IMR-90 (cell line): ENCODE data around the gene NFRKB. TPM values are rescaled to one million over a fixed set of nuclear protein-coding genes. Genes with fewer than 3 reads are reported as not detected.

Experiments
- ATAC-seq: fragments of 200-7000 bp; cut with Tn5 transposase; 2 replicates; pipeline ENCODE4 v1.9.1; 2020; ENCODE audit warnings: low read depth, mild to moderate bottlenecking, moderate library complexity
- BruUV-seq: library from RNA; stranded (reverse); fragments of 400-500 nt; replicated peaks from 2 replicates; lab custom pipeline; 2021; lab: Mats Ljungman, UMichigan
- CTCF ChIA-PET: fragments of 300-600 bp; formaldehyde crosslinking; extraction: SDS; loops from one replicate; lab custom pipeline; 2021; ENCODE audit warnings: antibody characterized with exemption; lab: Yijun Ruan, JAX
- POLR2A ChIA-PET: fragments of 300-600 bp; sonication (Branson Sonifier 250); formaldehyde crosslinking; loops from one replicate; lab custom pipeline; 2022; ENCODE audit warnings: antibody characterized with exemption; ENCODE audit not compliant: unreplicated experiment; lab: Charles Lee
- DNase-seq: peaks from one replicate; pipeline ENCODE4 v3.0.0; 2013
- H2AFZ ChIP-seq: replicated peaks from 2 replicates; pipeline ENCODE3; 2013; ENCODE audit warnings: low read length, mild to moderate bottlenecking; ENCODE audit not compliant: poor library complexity
- H2AK5ac ChIP-seq: 2 replicates; pipeline ENCODE4 v1.6.1; 2013; ENCODE audit warnings: low read depth, low read length, inconsistent platforms
- H2AK9ac ChIP-seq: replicated peaks from 2 replicates; pipeline ENCODE3; 2013; ENCODE audit warnings: mild to moderate bottlenecking, low read depth, low read length, moderate library complexity; ENCODE audit not compliant: poor library complexity
- H2BK120ac ChIP-seq: 2 replicates; pipeline ENCODE4 v1.6.1; 2013; ENCODE audit warnings: low read depth, low read length, inconsistent platforms
- H2BK15ac ChIP-seq: 3 replicates; pipeline ENCODE4 v1.6.1; 2013; ENCODE audit warnings: low read depth, low read length, inconsistent platforms
- H2BK20ac ChIP-seq: 2 replicates; pipeline ENCODE4 v1.6.1; 2013; ENCODE audit warnings: low read depth, mild to moderate bottlenecking, inconsistent platforms, low read length, moderate library complexity
- H2BK5ac ChIP-seq: 2 replicates; pipeline ENCODE4 v1.6.1; 2013; ENCODE audit warnings: mild to moderate bottlenecking, low read depth, low read length, inconsistent platforms; ENCODE audit not compliant: poor library complexity, severe bottlenecking
- H3K14ac ChIP-seq: replicated peaks from 2 replicates; pipeline ENCODE4 v1.6.1; 2013; ENCODE audit warnings: low read depth, low read length, inconsistent platforms
- H3K18ac ChIP-seq: 2 replicates; pipeline ENCODE4 v1.6.1; 2013; ENCODE audit warnings: low read depth, low read length, control low read depth
- H3K23ac ChIP-seq: 2 replicates; pipeline ENCODE4 v1.6.1; 2013; ENCODE audit warnings: low read depth, low read length, inconsistent platforms
- H3K27ac ChIP-seq: 2 replicates; pipeline ENCODE4 v1.5.1; 2013; ENCODE audit warnings: mild to moderate bottlenecking, control low read depth, low read length; ENCODE audit not compliant: insufficient read depth
- H3K27me3 ChIP-seq: 2 replicates; pipeline ENCODE4 v1.6.1; 2013; ENCODE audit warnings: low read length; ENCODE audit not compliant: control insufficient read depth, insufficient read depth
- H3K36me3 ChIP-seq: 2 replicates; pipeline ENCODE4 v1.6.1; 2013; ENCODE audit warnings: low read length, mixed read lengths; ENCODE audit not compliant: control insufficient read depth, insufficient read depth
- H3K4ac ChIP-seq: 2 replicates; pipeline ENCODE4 v1.6.1; 2013; ENCODE audit warnings: low read depth, low read length, inconsistent platforms
- H3K4me1 ChIP-seq: 2 replicates; pipeline ENCODE4 v1.6.1; 2013; ENCODE audit warnings: low read length, mixed read lengths; ENCODE audit not compliant: control insufficient read depth, insufficient read depth
- H3K4me2 ChIP-seq: 2 replicates; pipeline ENCODE4 v1.6.1; 2013; ENCODE audit warnings: low read depth, mild to moderate bottlenecking, control low read depth, low read length, moderate library complexity
- H3K4me3 ChIP-seq: 2 replicates; pipeline ENCODE4 v1.5.1; 2013; ENCODE audit warnings: low read depth, mild to moderate bottlenecking, control low read depth, low read length, moderate library complexity; ENCODE audit not compliant: insufficient read depth
- H3K56ac ChIP-seq: 2 replicates; pipeline ENCODE4 v1.6.1; 2013; ENCODE audit warnings: low read length, inconsistent platforms; ENCODE audit not compliant: insufficient read depth; ENCODE audit errors: extremely low read depth
- H3K79me1 ChIP-seq, 2 experiments: 2 replicates each; pipeline ENCODE4 v1.6.1; 2013; ENCODE audit warnings: low read length in 2 of 2, inconsistent platforms in 1 of 2, low read depth in 1 of 2
- H3K9ac ChIP-seq: 2 replicates; pipeline ENCODE4 v1.6.1; 2013; ENCODE audit warnings: low read depth, low read length, control low read depth
- H3K9me1 ChIP-seq: 2 replicates; pipeline ENCODE4 v1.6.1; 2013; ENCODE audit warnings: low read length, inconsistent platforms; ENCODE audit not compliant: insufficient read depth
- H3K9me3 ChIP-seq: 2 replicates; pipeline ENCODE4 v1.6.1; 2013; ENCODE audit warnings: low read length; ENCODE audit not compliant: control insufficient read depth, insufficient read depth
- H4K20me1 ChIP-seq: 2 replicates; pipeline ENCODE4 v1.6.1; 2013; ENCODE audit warnings: low read length, inconsistent platforms; ENCODE audit not compliant: insufficient read depth
- H4K5ac ChIP-seq: 2 replicates; pipeline ENCODE4 v1.6.1; 2013; ENCODE audit warnings: mild to moderate bottlenecking, low read depth, low read length, control low read depth
- H4K8ac ChIP-seq, 2 experiments: 2 replicates each; pipeline ENCODE4 v1.6.1; 2013; ENCODE audit warnings: low read depth in 2 of 2, low read length in 2 of 2, control low read depth in 1 of 2, inconsistent platforms in 1 of 2
- H4K91ac ChIP-seq: 2 replicates; pipeline ENCODE4 v1.6.1; 2013; ENCODE audit warnings: low read depth, low read length, inconsistent platforms; ENCODE audit not compliant: insufficient read depth
- BHLHE40 ChIP-seq: fragments of 150-350 bp; IDR thresholded peaks from 2 replicates; pipeline ENCODE4 v1.6.1; 2016; ENCODE audit warnings: mild to moderate bottlenecking, low read depth, low read length
- CEBPB ChIP-seq: IDR thresholded peaks from 2 replicates; pipeline ENCODE4 v1.6.1; 2012; ENCODE audit warnings: low read depth, low read length, improper control_type of control experiment
- CHD1 ChIP-seq: IDR thresholded peaks from 2 replicates; pipeline ENCODE4 v1.6.1; 2012; ENCODE audit warnings: low read depth, low read length, improper control_type of control experiment
- CTCF ChIP-seq: conservative IDR thresholded peaks from 2 replicates; pipeline ENCODE4 v1.5.1; 2012; ENCODE audit warnings: mild to moderate bottlenecking, low read depth, low read length, improper control_type of control experiment
- ELK1 ChIP-seq: fragments of 150-350 bp; IDR thresholded peaks from 2 replicates; pipeline ENCODE4 v1.6.1; 2016; ENCODE audit warnings: low read depth, mild to moderate bottlenecking, low read length, moderate library complexity, borderline replicate concordance
- FOS ChIP-seq: fragments of 150-350 bp; IDR thresholded peaks from 2 replicates; pipeline ENCODE4 v1.6.1; 2016; ENCODE audit warnings: low read depth, low read length
- MAFK ChIP-seq: IDR thresholded peaks from 2 replicates; pipeline ENCODE4 v1.6.1; 2012; ENCODE audit warnings: low read depth, low read length, improper control_type of control experiment
- MAZ ChIP-seq: IDR thresholded peaks from 2 replicates; pipeline ENCODE4 v1.6.1; 2012; ENCODE audit warnings: low read depth, mild to moderate bottlenecking, low read length, improper control_type of control experiment, moderate library complexity, borderline replicate concordance
- MXI1 ChIP-seq: IDR thresholded peaks from 2 replicates; pipeline ENCODE4 v1.6.1; 2012; ENCODE audit warnings: low read depth, mild to moderate bottlenecking, low read length, moderate library complexity, borderline replicate concordance
- NFE2L2 ChIP-seq: fragments of 150-350 bp; IDR thresholded peaks from 2 replicates; pipeline ENCODE4 v1.6.1; 2016; ENCODE audit warnings: low read depth, mild to moderate bottlenecking, low read length
- POLR2A ChIP-seq: IDR thresholded peaks from 2 replicates; pipeline ENCODE4 v1.6.1; 2012; ENCODE audit warnings: mild to moderate bottlenecking, low read depth, low read length
- RAD21 ChIP-seq: IDR thresholded peaks from 2 replicates; pipeline ENCODE4 v1.6.1; 2012; ENCODE audit warnings: low read length, improper control_type of control experiment
- RCOR1 ChIP-seq: IDR thresholded peaks from 2 replicates; pipeline ENCODE4 v1.6.1; 2012; ENCODE audit warnings: mild to moderate bottlenecking, low read length, improper control_type of control experiment; ENCODE audit not compliant: insufficient replicate concordance
- RFX5 ChIP-seq: IDR thresholded peaks from 2 replicates; pipeline ENCODE4 v1.8.0; 2012; ENCODE audit warnings: low read depth, mild to moderate bottlenecking, low read length, moderate library complexity
- SMC3 ChIP-seq: fragments of 150-350 bp; IDR thresholded peaks from 2 replicates; pipeline ENCODE4 v1.6.1; 2016; ENCODE audit warnings: low read depth, mild to moderate bottlenecking, antibody characterized with exemption, low read length, moderate library complexity
- USF2 ChIP-seq: fragments of 150-350 bp; IDR thresholded peaks from 2 replicates; pipeline ENCODE4 v1.6.1; 2017; ENCODE audit warnings: mild to moderate bottlenecking, antibody characterized with exemption, low read length, low read depth
- WGBS, 2 experiments: methylation state at CpG; one replicate each; pipeline versions ENCODE4 v1.1.5 to v1.1.7; 2013; ENCODE audit warnings: missing lambda C conversion rate in 2 of 2; ENCODE audit not compliant: insufficient read length in 1 of 2; ENCODE audit errors: extremely low coverage in 2 of 2; 5-methylcytosine and 5-hydroxymethylcytosine counted together
- dilution Hi-C: fragments of 300-500 bp; cut with HindIII; formaldehyde crosslinking; loops from one replicate; pipeline ENCODE4 v1.14.3; 2018; ENCODE audit warnings: low sequenced_read_pairs; ENCODE audit not compliant: unreplicated experiment
- in situ Hi-C: fragments of 300-500 bp; cut with MboI; formaldehyde crosslinking; loops from 3 replicates; pipeline ENCODE4 v1.14.3; 2019; ENCODE audit warnings: low sequenced_read_pairs, inconsistent platforms, mixed read lengths
- intact Hi-C: fragments of 100-400 bp; cut with micrococcal nuclease; formaldehyde crosslinking; loops from 2 replicates; pipeline ENCODE4 v1.10.0; 2022
- polyA plus RNA-seq, 3 experiments: library from polyadenylated mRNA; depleted of rRNA; stranded (reverse); fragments of >200 nt; gene quantifications; 2 replicates each; pipeline ENCODE4 v1.2.3, GENCODE V29; 2012; ENCODE audit warnings: low replicate concordance in 1 of 3
- total RNA-seq: library from RNA; depleted of rRNA; stranded (reverse); fragments of >200 nt; gene quantifications from 2 replicates; pipeline ENCODE4 v1.2.3, GENCODE V29; 2012

Gene NFRKB
- total and polyA plus RNA-seq, 2 of the 4 experiments (the other 2 are of a cell fraction): 15.2 to 28.9 TPM

- ATAC-seq (no peak), DNase-seq (no peak)
- no peak overlapping the region for H2AK5ac ChIP-seq
- no peak overlapping the region for H3K4me2 ChIP-seq
- no peak overlapping the region for H2BK15ac ChIP-seq
- H3K27ac ChIP-seq: no peak overlapping the region
- in situ Hi-C loops (no loop called here), intact Hi-C loops (no loop called here), dilution Hi-C loops (loop anchor here (25.0 kb wide), 1 partner anchor 200 kb away; no protein-coding TSS in a partner anchor)
- 0 out of 2 replicates have a peak, but pooled peaks cover 3% of the 10 kb centered on the region for H3K9me1 ChIP-seq
- H3K9ac ChIP-seq: no peak overlapping the region
- no peak overlapping the region for H2AFZ ChIP-seq
- H3K56ac ChIP-seq: no peak overlapping the region
- no peak overlapping the region for H2BK120ac ChIP-seq
- no peaks in the 10 kb centered on the region for H4K20me1 ChIP-seq
- no peak overlapping the region for H3K4me3 ChIP-seq
- H3K23ac ChIP-seq: no peak overlapping the region
- no peaks in the 10 kb centered on the region for H3K4me1 ChIP-seq
- H2AK9ac ChIP-seq: no peak overlapping the region
- BruUV-seq: no TSS peak
- WGBS, 2 experiments: 66% methylated on average over 2 of the region's 4 CpGs; no CpG with 5 or more reads in 1 of the 2 experiments
- H3K9me3 ChIP-seq: no peaks in the 10 kb centered on the region
- TF ChIP-seq RAD21 (no peak), MAFK (no peak), MXI1 (no peak), SMC3 (no peak), RFX5 (no peak), NFE2L2 (no peak), USF2 (no peak), CTCF (no peak), FOS (no peak), CEBPB (no peak), POLR2A (no peak), BHLHE40 (no peak), MAZ (no peak), RCOR1 (no peak), ELK1 (no peak), CHD1 (no peak)
- no peak overlapping the region for H3K4ac ChIP-seq
- H3K18ac ChIP-seq: no peak overlapping the region
- H4K8ac ChIP-seq: no peak overlapping the region
- no peak overlapping the region for H4K91ac ChIP-seq
- H3K14ac ChIP-seq: no peak overlapping the region
- H3K36me3 ChIP-seq: peaks cover 7% of the 10 kb centered on the region; the same call in 1 of the 2 replicates
- POLR2A ChIA-PET: no interaction called here
- no peak overlapping the region for H4K5ac ChIP-seq
- CTCF ChIA-PET: interaction anchor here (0.6 kb wide), 1 partner anchor 180 kb away, joined by 3 read pairs; no protein-coding TSS in a partner anchor
- H2BK5ac ChIP-seq: no peak overlapping the region
- no peaks in the 10 kb centered on the region for H3K27me3 ChIP-seq
- H2BK20ac ChIP-seq: no peak overlapping the region
- H3K79me1 ChIP-seq: no peaks in the 10 kb centered on the region
These were observed 42.3 kb upstream of the NFRKB start for GRCh38 chr11:129937592-129938238.
